ENCODE data around the gene MRPL40.

The MRPL40 gene

GRCh38 chr22:19432133-19432851 lies at the start of gene MRPL40:
Gene MRPL40, plus strand, starts transcription at chr22:19432545. Its CDS starts 10 bp downstream, at chr22:19432555.
- DNase-seq: peak; percentile 86

- DNase-seq: no peak
Observed at GRCh38 chr22:19383292-19383691, 49.1 kb upstream of the MRPL40 start.

GRCh38 chr22:19385221-19385906 lies 47.0 kb upstream of the MRPL40 start:
- no peak for DNase-seq

- DNase-seq: no peak
Observed at GRCh38 chr22:19386248-19386647, 46.1 kb upstream of the MRPL40 start.

- DNase-seq: no peak
Observed at GRCh38 chr22:19387038-19387437, 45.3 kb upstream of the MRPL40 start.

- DNase-seq: no peak
Observed at GRCh38 chr22:19387575-19387974, 44.8 kb upstream of the MRPL40 start.

- DNase-seq: no peak
Observed at GRCh38 chr22:19393704-19394103, 38.6 kb upstream of the MRPL40 start.

- DNase-seq: no peak
Observed at GRCh38 chr22:19394274-19395050, 37.9 kb upstream of the MRPL40 start.

GRCh38 chr22:19395276-19395675 lies 37.1 kb upstream of the MRPL40 start:
- DNase-seq: no peak

GRCh38 chr22:19396561-19396933 lies 35.8 kb upstream of the MRPL40 start:
- no peak for DNase-seq

- DNase-seq: no peak
Observed at GRCh38 chr22:19396934-19397733, 35.2 kb upstream of the MRPL40 start.

- DNase-seq: no peak
Observed at GRCh38 chr22:19397734-19398104, 34.6 kb upstream of the MRPL40 start.

GRCh38 chr22:19398206-19398605 lies 34.1 kb upstream of the MRPL40 start:
- no peak for DNase-seq

GRCh38 chr22:19398652-19399051 lies 33.7 kb upstream of the MRPL40 start:
- no peak for DNase-seq

- DNase-seq: no peak
Observed at GRCh38 chr22:19400881-19401280, 31.5 kb upstream of the MRPL40 start.

- DNase-seq: no peak
Observed at GRCh38 chr22:19401483-19401882, 30.9 kb upstream of the MRPL40 start.

GRCh38 chr22:19402642-19403191 lies 29.6 kb upstream of the MRPL40 start:
- DNase-seq: no peak

GRCh38 chr22:19404676-19405075 lies 27.7 kb upstream of the MRPL40 start:
- DNase-seq: no peak

GRCh38 chr22:19405133-19405532 lies 27.2 kb upstream of the MRPL40 start:
- no peak for DNase-seq

- DNase-seq: no peak
Observed at GRCh38 chr22:19405652-19406051, 26.7 kb upstream of the MRPL40 start.

GRCh38 chr22:19406281-19406811 lies 26.0 kb upstream of the MRPL40 start:
- DNase-seq: no peak

GRCh38 chr22:19406846-19407245 lies 25.5 kb upstream of the MRPL40 start:
- no peak for DNase-seq
